ENCODE measurements around the gene TMEFF1.
"Not testable (repeated sequence)": the region's sequence is repeated elsewhere in the genome, so short reads cannot be mapped to it uniquely, and the experiment has no call there.

DNA sequence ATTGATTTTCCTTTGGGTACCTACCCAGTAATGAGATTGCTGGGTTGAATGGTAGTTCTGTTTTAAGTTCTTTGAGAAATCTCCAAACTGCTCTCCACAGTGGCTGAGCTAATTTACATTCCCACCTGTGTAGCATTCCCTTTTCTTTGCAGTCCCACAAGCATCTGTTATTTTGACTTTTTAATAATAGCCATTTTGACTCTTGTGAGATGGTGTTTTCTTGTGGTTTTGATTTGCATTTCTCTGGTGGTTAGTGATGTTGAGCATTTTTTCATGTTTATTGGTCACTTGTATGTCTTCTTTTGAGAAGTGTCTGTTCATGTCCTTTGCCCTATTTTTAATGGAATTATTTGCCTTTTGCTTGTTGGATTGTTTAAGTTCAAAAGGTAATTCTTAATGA is 34.4 kb downstream of the TMEFF1 start:
- TF ChIP-seq, protein P1, sequence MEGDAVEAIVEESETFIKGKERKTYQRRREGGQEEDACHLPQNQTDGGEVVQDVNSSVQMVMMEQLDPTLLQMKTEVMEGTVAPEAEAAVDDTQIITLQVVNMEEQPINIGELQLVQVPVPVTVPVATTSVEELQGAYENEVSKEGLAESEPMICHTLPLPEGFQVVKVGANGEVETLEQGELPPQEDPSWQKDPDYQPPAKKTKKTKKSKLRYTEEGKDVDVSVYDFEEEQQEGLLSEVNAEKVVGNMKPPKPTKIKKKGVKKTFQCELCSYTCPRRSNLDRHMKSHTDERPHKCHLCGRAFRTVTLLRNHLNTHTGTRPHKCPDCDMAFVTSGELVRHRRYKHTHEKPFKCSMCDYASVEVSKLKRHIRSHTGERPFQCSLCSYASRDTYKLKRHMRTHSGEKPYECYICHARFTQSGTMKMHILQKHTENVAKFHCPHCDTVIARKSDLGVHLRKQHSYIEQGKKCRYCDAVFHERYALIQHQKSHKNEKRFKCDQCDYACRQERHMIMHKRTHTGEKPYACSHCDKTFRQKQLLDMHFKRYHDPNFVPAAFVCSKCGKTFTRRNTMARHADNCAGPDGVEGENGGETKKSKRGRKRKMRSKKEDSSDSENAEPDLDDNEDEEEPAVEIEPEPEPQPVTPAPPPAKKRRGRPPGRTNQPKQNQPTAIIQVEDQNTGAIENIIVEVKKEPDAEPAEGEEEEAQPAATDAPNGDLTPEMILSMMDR (IDR thresholded peaks at IDR 0.05; ENCODE audit: insufficient read depth, low read length, poor library complexity, severe bottlenecking) = not testable (repeated sequence)
- TF ChIP-seq EZH2phosphoT487 (conservative IDR thresholded peaks at IDR 0.05; ENCODE audit: low read length) = not testable (repeated sequence)

All from SU-DHL-6 (cell line).